SK-N-SH (cell line): Measurements from ENCODE around the gene TMEM163. TPM values are rescaled to one million over a fixed set of nuclear protein-coding genes. Genes with fewer than 3 reads are reported as not detected.

Experiments
- CTCF ChIA-PET: fragments of 300-600, 350-600 bp; formaldehyde crosslinking; extraction: SDS; loops from one replicate; lab custom pipeline; 2021; lab: Yijun Ruan, JAX
- POLR2A ChIA-PET: fragments of 350-600 bp; sonication (Branson Sonifier 250); formaldehyde crosslinking; extraction: SDS; loops from one replicate; lab custom pipeline; 2020; ENCODE audit warnings: antibody characterized with exemption, inconsistent platforms; lab: Yijun Ruan, JAX
- DNase-seq: peaks from one replicate; pipeline ENCODE4 v3.0.0; 2012
- H2AFZ ChIP-seq: fragments of 200-600 bp; sonication (generic); 2 replicates; pipeline ENCODE4 v1.8.1; 2016; ENCODE audit warnings: antibody characterized with exemption, mild to moderate bottlenecking, low read depth
- H3F3A ChIP-seq: fragments of 200-600 bp; sonication (generic); replicated peaks from 2 replicates; pipeline ENCODE3; 2016; ENCODE audit warnings: antibody characterized with exemption, mild to moderate bottlenecking; ENCODE audit not compliant: insufficient read depth
- H3K27ac ChIP-seq, 2 experiments: fragments of 200-500 bp in 1 of 2; fragments of 200-600 bp in 1 of 2; sonication (Bioruptor generic) in 1 of 2; sonication (generic), shearing (Covaris generic) in 1 of 2; 2 replicates each; pipeline versions ENCODE4 v1.5.1 to v1.6.1; 2014 to 2016; ENCODE audit warnings: low read depth in 2 of 2, inconsistent platforms in 1 of 2, low read length in 1 of 2, mild to moderate bottlenecking in 1 of 2, mixed read lengths in 1 of 2
- H3K27me3 ChIP-seq: fragments of 200-600 bp; sonication (generic), shearing (Covaris generic); 2 replicates; pipeline ENCODE4 v1.6.1; 2016; ENCODE audit warnings: mixed run types; ENCODE audit not compliant: insufficient read depth
- H3K36me3 ChIP-seq, 2 experiments: fragments of 200-500 bp in 1 of 2; fragments of 200-600 bp in 1 of 2; sonication (Bioruptor generic) in 1 of 2; sonication (generic) in 1 of 2; replicated peaks in 1 of 2; 2 replicates each; pipeline versions ENCODE3 to v1.5.1; 2014 to 2016; ENCODE audit warnings: low read length in 1 of 2, mild to moderate bottlenecking in 1 of 2; ENCODE audit not compliant: insufficient read depth in 2 of 2, control insufficient read depth in 1 of 2
- H3K4me1 ChIP-seq, 2 experiments: fragments of 200-500 bp in 1 of 2; fragments of 200-600 bp in 1 of 2; sonication (Bioruptor generic) in 1 of 2; sonication (generic), shearing (Covaris generic) in 1 of 2; 2 replicates each; pipeline versions ENCODE4 v1.5.1 to v1.6.1; 2014 to 2016; ENCODE audit warnings: low read depth in 1 of 2, low read length in 1 of 2, mixed run types in 1 of 2; ENCODE audit not compliant: insufficient read depth in 2 of 2, control insufficient read depth in 1 of 2
- H3K4me2 ChIP-seq: fragments of 200-600 bp; sonication (generic), shearing (Covaris generic); 2 replicates; pipeline ENCODE4 v1.6.1; 2017; ENCODE audit warnings: mixed run types
- H3K4me3 ChIP-seq, 2 experiments: fragments of 200-500 bp in 1 of 2; fragments of 200-600 bp in 1 of 2; sonication (Bioruptor generic) in 1 of 2; sonication (generic), shearing (Covaris generic) in 1 of 2; 2 replicates each; pipeline versions ENCODE4 v1.5.1 to v1.8.1; 2014 to 2016; ENCODE audit warnings: low read depth in 2 of 2, inconsistent platforms in 1 of 2, low read length in 1 of 2, mild to moderate bottlenecking in 1 of 2, mixed read lengths in 1 of 2, moderate library complexity in 1 of 2
- H3K79me2 ChIP-seq: fragments of 200-600 bp; sonication (generic); 2 replicates; pipeline ENCODE4 v1.8.1; 2017; ENCODE audit warnings: mild to moderate bottlenecking; ENCODE audit not compliant: insufficient read depth
- H3K9ac ChIP-seq: fragments of 200-600 bp; sonication (generic); 2 replicates; pipeline ENCODE4 v1.6.1; 2017; ENCODE audit warnings: mixed run types
- H3K9me2 ChIP-seq: fragments of 200-600 bp; sonication (generic); 2 replicates; pipeline ENCODE4 v1.6.1; 2017; ENCODE audit warnings: mixed run types
- H3K9me3 ChIP-seq: fragments of 200-600 bp; sonication (generic); 2 replicates; pipeline ENCODE4 v1.6.1; 2017; ENCODE audit warnings: mixed run types, mild to moderate bottlenecking, moderate library complexity
- H4K20me1 ChIP-seq: fragments of 200-600 bp; sonication (generic); 2 replicates; pipeline ENCODE4 v1.6.1; 2017; ENCODE audit warnings: mild to moderate bottlenecking, mixed run types; ENCODE audit not compliant: insufficient read depth
- EZH2phosphoT487 ChIP-seq: fragments of 200-600 bp; sonication (generic); IDR thresholded peaks from 2 replicates; pipeline ENCODE4 v1.6.1; 2017; ENCODE audit warnings: low read depth, mixed run types, mild to moderate bottlenecking, antibody characterized with exemption, moderate library complexity, borderline replicate concordance
- FOSL2 ChIP-seq: IDR thresholded peaks from 2 replicates; pipeline ENCODE4 v1.4.0; 2012; ENCODE audit warnings: low read depth, mild to moderate bottlenecking, moderate library complexity, borderline replicate concordance
- FOXM1 ChIP-seq: IDR thresholded peaks from 2 replicates; pipeline ENCODE4 v1.4.0; 2012; ENCODE audit warnings: low read depth, mild to moderate bottlenecking
- MEF2A ChIP-seq: IDR thresholded peaks from 2 replicates; pipeline ENCODE4 v1.4.0; 2012; ENCODE audit warnings: low read depth, borderline replicate concordance
- MXI1 ChIP-seq: IDR thresholded peaks from 2 replicates; pipeline ENCODE4 v1.6.1; 2012; ENCODE audit warnings: mild to moderate bottlenecking, low read depth, low read length, improper control_type of control experiment
- NRF1 ChIP-seq: IDR thresholded peaks from 2 replicates; pipeline ENCODE4 v1.6.1; 2012; ENCODE audit warnings: low read depth, mild to moderate bottlenecking, low read length
- POLR2AphosphoS5 ChIP-seq: IDR thresholded peaks from 2 replicates; pipeline ENCODE4 v1.6.1; 2012; ENCODE audit warnings: low read depth, low read length
- RFX5 ChIP-seq: IDR thresholded peaks from 2 replicates; pipeline ENCODE4 v1.6.1; 2012; ENCODE audit warnings: mild to moderate bottlenecking, improper control_type of control experiment, low read length
- TAF1 ChIP-seq: IDR thresholded peaks from 2 replicates; pipeline ENCODE4 v1.6.1; 2012; ENCODE audit warnings: low read depth, mild to moderate bottlenecking, low read length, moderate library complexity, borderline replicate concordance
- WGBS: methylation state at CpG from one replicate; pipeline ENCODE4 v1.1.6; 2017; ENCODE audit warnings: low lambda C conversion rate; 5-methylcytosine and 5-hydroxymethylcytosine counted together
- polyA plus RNA-seq, 3 experiments: library from polyadenylated mRNA; depleted of rRNA; stranded (reverse); fragments of >200 nt; gene quantifications; 2 replicates each; pipeline ENCODE4 v1.2.3, GENCODE V29; 2012
- TF ChIP-seq, protein P1 (sequence below): IDR thresholded peaks from 2 replicates; pipeline ENCODE4 v1.6.1; 2012; ENCODE audit warnings: mild to moderate bottlenecking, low read depth, low read length, moderate library complexity
- TF ChIP-seq, protein P2 (sequence below): IDR thresholded peaks from 2 replicates; pipeline ENCODE4 v1.4.0; 2012; ENCODE audit warnings: low read depth, borderline replicate concordance
- TF ChIP-seq, protein P3 (sequence below): fragments of 150-350 bp; IDR thresholded peaks from 2 replicates; pipeline ENCODE4 v1.6.1; 2016; ENCODE audit warnings: mild to moderate bottlenecking, low read depth, low read length
- TF ChIP-seq, protein P4 (sequence below): fragments of 200-600 bp; sonication (generic); IDR thresholded peaks from 2 replicates; pipeline ENCODE4 v1.6.1; 2017; ENCODE audit warnings: antibody characterized with exemption, mild to moderate bottlenecking, moderate library complexity
- TF ChIP-seq, protein P5 (sequence below): IDR thresholded peaks from 2 replicates; pipeline ENCODE4 v1.4.0; 2012; ENCODE audit warnings: low read depth
- TF ChIP-seq, protein P6 (sequence below): IDR thresholded peaks from 2 replicates; pipeline ENCODE4 v1.4.0; 2012; ENCODE audit warnings: low read depth, borderline replicate concordance

TMEM163 gene
- polyA plus RNA-seq, 1 of the 3 experiments (the other 2 are of a cell fraction), result not detected

DNA sequence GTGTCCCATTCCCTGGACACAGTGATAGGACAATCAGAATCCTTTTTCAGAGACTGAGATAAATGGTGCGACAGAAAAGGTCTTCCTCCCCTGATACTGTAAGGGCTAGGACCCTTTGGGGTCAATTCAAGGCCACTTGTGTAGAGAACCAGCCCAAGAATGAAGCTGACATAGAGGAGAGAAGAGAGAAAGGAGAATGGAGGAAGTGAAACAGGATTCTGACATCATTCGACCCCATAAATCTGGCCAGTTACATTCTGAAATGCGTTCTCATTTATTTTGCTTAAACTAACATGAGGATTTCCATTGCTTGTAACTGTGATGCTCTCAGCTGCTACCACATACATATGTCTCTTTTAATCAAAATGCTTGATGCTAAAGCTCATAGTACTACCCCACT, 148.1 kb downstream of the TMEM163 start (continued):
- TF ChIP-seq, protein P1, sequence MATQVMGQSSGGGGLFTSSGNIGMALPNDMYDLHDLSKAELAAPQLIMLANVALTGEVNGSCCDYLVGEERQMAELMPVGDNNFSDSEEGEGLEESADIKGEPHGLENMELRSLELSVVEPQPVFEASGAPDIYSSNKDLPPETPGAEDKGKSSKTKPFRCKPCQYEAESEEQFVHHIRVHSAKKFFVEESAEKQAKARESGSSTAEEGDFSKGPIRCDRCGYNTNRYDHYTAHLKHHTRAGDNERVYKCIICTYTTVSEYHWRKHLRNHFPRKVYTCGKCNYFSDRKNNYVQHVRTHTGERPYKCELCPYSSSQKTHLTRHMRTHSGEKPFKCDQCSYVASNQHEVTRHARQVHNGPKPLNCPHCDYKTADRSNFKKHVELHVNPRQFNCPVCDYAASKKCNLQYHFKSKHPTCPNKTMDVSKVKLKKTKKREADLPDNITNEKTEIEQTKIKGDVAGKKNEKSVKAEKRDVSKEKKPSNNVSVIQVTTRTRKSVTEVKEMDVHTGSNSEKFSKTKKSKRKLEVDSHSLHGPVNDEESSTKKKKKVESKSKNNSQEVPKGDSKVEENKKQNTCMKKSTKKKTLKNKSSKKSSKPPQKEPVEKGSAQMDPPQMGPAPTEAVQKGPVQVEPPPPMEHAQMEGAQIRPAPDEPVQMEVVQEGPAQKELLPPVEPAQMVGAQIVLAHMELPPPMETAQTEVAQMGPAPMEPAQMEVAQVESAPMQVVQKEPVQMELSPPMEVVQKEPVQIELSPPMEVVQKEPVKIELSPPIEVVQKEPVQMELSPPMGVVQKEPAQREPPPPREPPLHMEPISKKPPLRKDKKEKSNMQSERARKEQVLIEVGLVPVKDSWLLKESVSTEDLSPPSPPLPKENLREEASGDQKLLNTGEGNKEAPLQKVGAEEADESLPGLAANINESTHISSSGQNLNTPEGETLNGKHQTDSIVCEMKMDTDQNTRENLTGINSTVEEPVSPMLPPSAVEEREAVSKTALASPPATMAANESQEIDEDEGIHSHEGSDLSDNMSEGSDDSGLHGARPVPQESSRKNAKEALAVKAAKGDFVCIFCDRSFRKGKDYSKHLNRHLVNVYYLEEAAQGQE, result no peak
- no peak for TF ChIP-seq TAF1
- no peak for TF ChIP-seq NRF1
- TF ChIP-seq, all 33 proteins: peak for 0

DNA sequence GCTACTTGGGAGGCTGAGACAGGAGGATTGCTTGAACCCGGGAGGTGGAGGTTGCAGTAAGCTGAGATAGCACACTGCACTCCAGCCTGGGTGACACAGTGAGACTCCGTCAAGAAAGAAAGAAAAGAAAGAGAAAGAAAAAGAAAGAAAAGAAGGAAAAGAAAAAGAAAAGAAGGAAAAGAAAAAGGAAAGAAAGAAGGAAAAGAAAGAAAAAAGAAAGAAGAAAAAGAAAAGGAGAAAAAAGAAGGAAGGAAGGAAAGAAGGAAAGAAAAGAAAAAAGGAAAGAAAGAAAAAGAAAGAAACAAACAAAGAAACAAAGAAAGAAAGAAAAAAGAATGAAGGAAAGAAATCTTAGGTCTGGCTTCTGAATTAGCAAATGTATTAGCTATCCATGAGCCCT, 150.4 kb downstream of the TMEM163 start:
- no peak for DNase-seq
- no peak overlapping the region for H3K4me2 ChIP-seq
- H3K4me3 ChIP-seq, result no peak overlapping the region
- ChIA-PET CTCF (no interaction called here), POLR2A (no interaction called here)
- WGBS, result 46% methylated on average over 2 of the region's 2 CpGs
- no peaks in the 10 kb centered on the region for H3K9me2 ChIP-seq
- no peak overlapping the region for H3K27ac ChIP-seq
- TF ChIP-seq, protein P1, result no peak
- no peak for TF ChIP-seq MEF2A
- no peak for TF ChIP-seq TAF1
- TF ChIP-seq, protein P2, sequence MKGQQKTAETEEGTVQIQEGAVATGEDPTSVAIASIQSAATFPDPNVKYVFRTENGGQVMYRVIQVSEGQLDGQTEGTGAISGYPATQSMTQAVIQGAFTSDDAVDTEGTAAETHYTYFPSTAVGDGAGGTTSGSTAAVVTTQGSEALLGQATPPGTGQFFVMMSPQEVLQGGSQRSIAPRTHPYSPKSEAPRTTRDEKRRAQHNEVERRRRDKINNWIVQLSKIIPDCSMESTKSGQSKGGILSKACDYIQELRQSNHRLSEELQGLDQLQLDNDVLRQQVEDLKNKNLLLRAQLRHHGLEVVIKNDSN, result no peak
- TF ChIP-seq, protein P3, sequence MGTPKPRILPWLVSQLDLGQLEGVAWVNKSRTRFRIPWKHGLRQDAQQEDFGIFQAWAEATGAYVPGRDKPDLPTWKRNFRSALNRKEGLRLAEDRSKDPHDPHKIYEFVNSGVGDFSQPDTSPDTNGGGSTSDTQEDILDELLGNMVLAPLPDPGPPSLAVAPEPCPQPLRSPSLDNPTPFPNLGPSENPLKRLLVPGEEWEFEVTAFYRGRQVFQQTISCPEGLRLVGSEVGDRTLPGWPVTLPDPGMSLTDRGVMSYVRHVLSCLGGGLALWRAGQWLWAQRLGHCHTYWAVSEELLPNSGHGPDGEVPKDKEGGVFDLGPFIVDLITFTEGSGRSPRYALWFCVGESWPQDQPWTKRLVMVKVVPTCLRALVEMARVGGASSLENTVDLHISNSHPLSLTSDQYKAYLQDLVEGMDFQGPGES, result no peak
- no peak for TF ChIP-seq FOSL2
- TF ChIP-seq, protein P4, sequence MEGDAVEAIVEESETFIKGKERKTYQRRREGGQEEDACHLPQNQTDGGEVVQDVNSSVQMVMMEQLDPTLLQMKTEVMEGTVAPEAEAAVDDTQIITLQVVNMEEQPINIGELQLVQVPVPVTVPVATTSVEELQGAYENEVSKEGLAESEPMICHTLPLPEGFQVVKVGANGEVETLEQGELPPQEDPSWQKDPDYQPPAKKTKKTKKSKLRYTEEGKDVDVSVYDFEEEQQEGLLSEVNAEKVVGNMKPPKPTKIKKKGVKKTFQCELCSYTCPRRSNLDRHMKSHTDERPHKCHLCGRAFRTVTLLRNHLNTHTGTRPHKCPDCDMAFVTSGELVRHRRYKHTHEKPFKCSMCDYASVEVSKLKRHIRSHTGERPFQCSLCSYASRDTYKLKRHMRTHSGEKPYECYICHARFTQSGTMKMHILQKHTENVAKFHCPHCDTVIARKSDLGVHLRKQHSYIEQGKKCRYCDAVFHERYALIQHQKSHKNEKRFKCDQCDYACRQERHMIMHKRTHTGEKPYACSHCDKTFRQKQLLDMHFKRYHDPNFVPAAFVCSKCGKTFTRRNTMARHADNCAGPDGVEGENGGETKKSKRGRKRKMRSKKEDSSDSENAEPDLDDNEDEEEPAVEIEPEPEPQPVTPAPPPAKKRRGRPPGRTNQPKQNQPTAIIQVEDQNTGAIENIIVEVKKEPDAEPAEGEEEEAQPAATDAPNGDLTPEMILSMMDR, result no peak
- TF ChIP-seq POLR2AphosphoS5, result no peak
- TF ChIP-seq NRF1, result no peak
- TF ChIP-seq MXI1, result no peak
- TF ChIP-seq, protein P5, sequence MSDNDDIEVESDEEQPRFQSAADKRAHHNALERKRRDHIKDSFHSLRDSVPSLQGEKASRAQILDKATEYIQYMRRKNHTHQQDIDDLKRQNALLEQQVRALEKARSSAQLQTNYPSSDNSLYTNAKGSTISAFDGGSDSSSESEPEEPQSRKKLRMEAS, result no peak
- no peak for TF ChIP-seq EZH2phosphoT487
- TF ChIP-seq, protein P6, sequence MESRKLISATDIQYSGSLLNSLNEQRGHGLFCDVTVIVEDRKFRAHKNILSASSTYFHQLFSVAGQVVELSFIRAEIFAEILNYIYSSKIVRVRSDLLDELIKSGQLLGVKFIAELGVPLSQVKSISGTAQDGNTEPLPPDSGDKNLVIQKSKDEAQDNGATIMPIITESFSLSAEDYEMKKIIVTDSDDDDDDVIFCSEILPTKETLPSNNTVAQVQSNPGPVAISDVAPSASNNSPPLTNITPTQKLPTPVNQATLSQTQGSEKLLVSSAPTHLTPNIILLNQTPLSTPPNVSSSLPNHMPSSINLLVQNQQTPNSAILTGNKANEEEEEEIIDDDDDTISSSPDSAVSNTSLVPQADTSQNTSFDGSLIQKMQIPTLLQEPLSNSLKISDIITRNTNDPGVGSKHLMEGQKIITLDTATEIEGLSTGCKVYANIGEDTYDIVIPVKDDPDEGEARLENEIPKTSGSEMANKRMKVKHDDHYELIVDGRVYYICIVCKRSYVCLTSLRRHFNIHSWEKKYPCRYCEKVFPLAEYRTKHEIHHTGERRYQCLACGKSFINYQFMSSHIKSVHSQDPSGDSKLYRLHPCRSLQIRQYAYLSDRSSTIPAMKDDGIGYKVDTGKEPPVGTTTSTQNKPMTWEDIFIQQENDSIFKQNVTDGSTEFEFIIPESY, result no peak
- TF ChIP-seq FOXM1, result no peak
- TF ChIP-seq RFX5, result no peak
- no peaks in the 10 kb centered on the region for H3K9me3 ChIP-seq
- H3K27me3 ChIP-seq, result no peaks in the 10 kb centered on the region
- H3K4me1 ChIP-seq, result peaks cover 0 to 11% of the 10 kb centered on the region in 2 experiments; a peak in 1 of 4 replicates
- H3K36me3 ChIP-seq, result no peaks in the 10 kb centered on the region
- no peaks in the 10 kb centered on the region for H3F3A ChIP-seq
- no peak overlapping the region for H3K9ac ChIP-seq
- no peaks in the 10 kb centered on the region for H4K20me1 ChIP-seq
- no peaks in the 10 kb centered on the region for H3K79me2 ChIP-seq
- H2AFZ ChIP-seq, result no peak overlapping the region
